Upper lobe of right lung (tissue), 1 donor: ENCODE results near the gene HHIPL2. TPM values are rescaled to one million over a fixed set of nuclear protein-coding genes. Genes with fewer than 3 reads are reported as not detected.
"Not testable (repeated sequence)": the region's sequence is repeated elsewhere in the genome, so short reads cannot be mapped to it uniquely, and the experiment has no call there.

Experiments
- ATAC-seq: fragments of 200-7000 bp; cut with Tn5 transposase; one replicate; pipeline ENCODE4 v1.9.1; 2020; ENCODE audit warnings: mild to moderate bottlenecking, moderate library complexity
- DNase-seq: peaks from one replicate; pipeline ENCODE4 v3.0.0-alpha.2; 2020
- H3K27ac ChIP-seq: fragments of 200-600 bp; one replicate; pipeline ENCODE4 v1.8.0; 2022
- H3K27me3 ChIP-seq: fragments of 200-600 bp; one replicate; pipeline ENCODE4 v1.8.0; 2022; ENCODE audit warnings: mild to moderate bottlenecking
- H3K36me3 ChIP-seq: fragments of 200-600 bp; one replicate; pipeline ENCODE4 v1.8.0; 2022
- H3K4me1 ChIP-seq: fragments of 200-600 bp; one replicate; pipeline ENCODE4 v1.8.0; 2022
- H3K4me3 ChIP-seq: fragments of 200-600 bp; one replicate; pipeline ENCODE4 v1.8.0; 2022; ENCODE audit warnings: mild to moderate bottlenecking
- H3K9me3 ChIP-seq: fragments of 200-600 bp; one replicate; pipeline ENCODE4 v1.8.0; 2022
- intact Hi-C: fragments of 100-400 bp; cut with DNase I; formaldehyde crosslinking; loops from one replicate; pipeline ENCODE4 v1.11.0; 2022
- total RNA-seq: library from RNA; stranded (reverse); fragmentation: NEBNext Ultra II Directional; extraction: Animal tissue kit (Norgen Biotek cat#: 25700); gene quantifications from one replicate; pipeline ENCODE4 v1.2.1, GENCODE V29; 2021
- TF ChIP-seq, protein P1 (sequence below): fragments of 200-600 bp; IDR thresholded peaks from one replicate; pipeline ENCODE4 v1.8.0; 2022; ENCODE audit warnings: antibody characterized with exemption
- donor health status: DM: no; HTN: yes; CAD: no; lungs with severe emphysema.

Gene HHIPL2
- total RNA-seq, 1 donor from 2014 or later: not detected

DNA sequence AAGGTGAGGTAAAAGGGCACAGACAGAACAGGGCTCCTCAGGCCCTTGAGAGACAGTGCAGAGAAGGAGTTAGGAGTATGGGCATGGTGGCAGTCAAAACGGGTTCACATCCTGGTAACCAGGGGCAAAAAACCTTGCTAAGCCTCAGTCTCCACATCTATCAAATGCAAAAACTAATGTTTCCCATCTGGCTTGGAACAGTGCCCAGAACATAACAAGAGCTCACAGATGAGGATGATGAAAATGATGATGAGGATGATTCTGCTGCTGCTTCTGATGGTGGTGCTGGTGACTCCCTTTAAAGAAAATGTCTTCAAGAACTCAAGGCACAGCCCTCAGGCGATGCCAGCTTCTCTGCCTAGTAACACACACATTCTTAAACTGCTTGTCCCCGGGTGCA, 24.1 kb downstream of the HHIPL2 start:
- H3K4me1 ChIP-seq: no peaks in the 10 kb centered on the region
- intact Hi-C loops: no loop called here
- H3K27ac ChIP-seq: no peak overlapping the region
- H3K27me3 ChIP-seq: no peaks in the 10 kb centered on the region
- TF ChIP-seq, protein P1, sequence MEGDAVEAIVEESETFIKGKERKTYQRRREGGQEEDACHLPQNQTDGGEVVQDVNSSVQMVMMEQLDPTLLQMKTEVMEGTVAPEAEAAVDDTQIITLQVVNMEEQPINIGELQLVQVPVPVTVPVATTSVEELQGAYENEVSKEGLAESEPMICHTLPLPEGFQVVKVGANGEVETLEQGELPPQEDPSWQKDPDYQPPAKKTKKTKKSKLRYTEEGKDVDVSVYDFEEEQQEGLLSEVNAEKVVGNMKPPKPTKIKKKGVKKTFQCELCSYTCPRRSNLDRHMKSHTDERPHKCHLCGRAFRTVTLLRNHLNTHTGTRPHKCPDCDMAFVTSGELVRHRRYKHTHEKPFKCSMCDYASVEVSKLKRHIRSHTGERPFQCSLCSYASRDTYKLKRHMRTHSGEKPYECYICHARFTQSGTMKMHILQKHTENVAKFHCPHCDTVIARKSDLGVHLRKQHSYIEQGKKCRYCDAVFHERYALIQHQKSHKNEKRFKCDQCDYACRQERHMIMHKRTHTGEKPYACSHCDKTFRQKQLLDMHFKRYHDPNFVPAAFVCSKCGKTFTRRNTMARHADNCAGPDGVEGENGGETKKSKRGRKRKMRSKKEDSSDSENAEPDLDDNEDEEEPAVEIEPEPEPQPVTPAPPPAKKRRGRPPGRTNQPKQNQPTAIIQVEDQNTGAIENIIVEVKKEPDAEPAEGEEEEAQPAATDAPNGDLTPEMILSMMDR: no peak
- no peaks in the 10 kb centered on the region for H3K9me3 ChIP-seq
- no peaks in the 10 kb centered on the region for H3K36me3 ChIP-seq
- DNase-seq (no peak), ATAC-seq (no peak)
- H3K4me3 ChIP-seq: no peak overlapping the region

DNA sequence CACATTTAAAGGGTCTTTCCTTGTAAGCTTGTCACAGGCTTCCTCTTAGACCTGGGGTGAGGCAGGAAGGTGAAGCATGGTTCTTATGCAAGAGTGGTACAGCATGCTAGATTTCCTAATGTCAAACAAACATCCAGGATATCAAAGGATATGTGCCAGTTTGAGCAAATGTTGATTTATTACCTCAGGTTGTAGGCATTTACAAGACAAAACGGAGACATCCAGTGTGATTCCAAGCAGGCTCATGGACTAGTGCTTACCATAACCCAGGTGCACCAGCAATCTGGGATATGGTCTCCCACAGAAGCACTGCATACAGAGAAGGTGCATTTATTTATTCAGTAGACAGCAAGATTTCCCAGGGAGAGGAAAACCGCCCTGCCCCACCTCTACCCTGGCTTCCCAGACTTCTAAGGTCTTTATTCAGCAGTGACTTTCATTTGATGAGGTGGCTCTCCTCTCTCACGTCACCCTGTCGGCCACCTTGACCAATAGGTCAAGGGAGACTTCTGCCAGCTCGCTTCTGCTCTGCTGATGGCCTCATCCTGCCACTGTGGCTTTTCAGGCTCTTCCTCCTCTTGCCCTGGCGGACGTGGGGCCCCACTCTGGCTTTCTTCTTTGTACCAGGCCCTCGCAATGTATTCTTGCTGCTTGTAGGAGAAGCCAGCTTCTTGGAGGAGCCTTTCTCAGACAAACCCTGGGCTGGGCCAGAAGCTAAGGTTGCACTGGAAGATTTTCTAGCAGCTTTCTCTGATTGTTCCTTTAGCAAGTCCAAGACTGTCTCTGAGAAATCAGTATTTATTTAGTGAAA, 25.6 kb downstream of the HHIPL2 start:
- DNase-seq (no peak), ATAC-seq (no peak)
- H3K27me3 ChIP-seq: no peaks in the 10 kb centered on the region
- TF ChIP-seq, protein P1: no peak
- intact Hi-C loops: no loop called here
- no peak overlapping the region for H3K4me3 ChIP-seq
- no peaks in the 10 kb centered on the region for H3K4me1 ChIP-seq
- H3K36me3 ChIP-seq: no peaks in the 10 kb centered on the region
- no peak overlapping the region for H3K27ac ChIP-seq
- no peaks in the 10 kb centered on the region for H3K9me3 ChIP-seq

DNA sequence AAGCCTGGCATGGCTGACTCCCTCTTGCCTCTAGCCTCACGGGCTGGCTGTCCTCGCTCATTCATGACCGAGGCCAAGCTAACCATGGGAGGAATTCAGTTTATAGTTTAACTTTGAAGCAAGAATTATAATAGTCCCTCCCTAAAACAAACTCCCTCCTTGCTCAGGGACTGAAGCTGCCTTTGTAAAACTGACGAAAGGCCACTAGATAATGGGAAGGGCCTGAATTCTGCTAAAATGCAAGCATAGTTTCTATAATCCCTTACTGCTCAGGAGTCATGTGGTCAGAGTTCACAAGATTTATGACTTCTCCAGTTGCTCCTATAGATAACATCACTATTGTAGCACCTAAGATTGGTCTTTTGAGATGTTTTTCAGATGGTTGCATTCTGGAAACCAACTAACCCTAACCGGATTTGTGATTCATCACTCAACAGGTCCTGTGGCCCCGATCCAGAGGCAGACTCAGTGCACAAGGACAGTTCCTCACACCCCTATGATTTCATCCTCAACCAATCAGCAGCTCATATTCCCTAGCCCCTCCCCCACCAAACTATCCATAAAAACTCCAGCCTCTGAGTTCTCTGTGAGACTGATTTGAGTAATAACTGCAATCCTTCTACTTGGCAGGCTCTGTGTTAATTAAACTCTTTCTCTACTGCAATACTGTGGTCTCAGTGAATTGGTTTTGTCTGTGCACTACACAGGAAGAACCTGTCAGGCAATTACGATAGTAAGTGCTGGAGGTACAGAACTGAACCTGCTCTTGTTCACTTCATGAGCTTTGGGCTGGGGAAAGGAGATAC, 26.4 kb downstream of the HHIPL2 start:
- Histone ChIP-seq H3K36me3 (no peaks in the 10 kb centered on the region), H3K9me3 (no peaks in the 10 kb centered on the region), H3K27ac (no peak overlapping the region), H3K27me3 (no peaks in the 10 kb centered on the region), H3K4me1 (no peaks in the 10 kb centered on the region), H3K4me3 (no peak overlapping the region)
- ATAC-seq (no peak), DNase-seq (no peak)
- TF ChIP-seq, protein P1: no peak
- intact Hi-C loops: no loop called here

DNA sequence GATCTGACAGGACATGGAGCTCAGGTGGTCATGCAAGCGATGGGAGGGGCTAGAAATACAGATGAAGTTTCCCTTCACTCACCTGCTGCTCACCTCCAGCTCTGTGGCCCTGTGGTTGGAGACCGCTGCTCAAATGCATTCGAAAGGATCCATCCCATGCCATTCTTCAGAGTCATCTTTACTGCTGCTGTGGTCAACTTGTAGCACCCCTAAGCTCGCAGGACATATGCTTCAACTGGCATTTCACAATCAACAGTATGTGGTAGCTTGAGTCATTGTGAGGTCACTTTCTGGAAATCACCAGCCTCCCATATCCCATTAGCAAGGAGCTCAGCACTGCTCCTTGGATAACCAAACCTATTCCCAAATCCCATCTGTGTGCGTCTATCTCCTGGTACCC, 58.4 kb downstream of the HHIPL2 start:
- H3K9me3 ChIP-seq, ATAC-seq, H3K27me3 ChIP-seq, intact Hi-C loops, H3K4me3 ChIP-seq, DNase-seq, H3K36me3 ChIP-seq, H3K27ac ChIP-seq, H3K4me1 ChIP-seq: not testable (repeated sequence)

DNA sequence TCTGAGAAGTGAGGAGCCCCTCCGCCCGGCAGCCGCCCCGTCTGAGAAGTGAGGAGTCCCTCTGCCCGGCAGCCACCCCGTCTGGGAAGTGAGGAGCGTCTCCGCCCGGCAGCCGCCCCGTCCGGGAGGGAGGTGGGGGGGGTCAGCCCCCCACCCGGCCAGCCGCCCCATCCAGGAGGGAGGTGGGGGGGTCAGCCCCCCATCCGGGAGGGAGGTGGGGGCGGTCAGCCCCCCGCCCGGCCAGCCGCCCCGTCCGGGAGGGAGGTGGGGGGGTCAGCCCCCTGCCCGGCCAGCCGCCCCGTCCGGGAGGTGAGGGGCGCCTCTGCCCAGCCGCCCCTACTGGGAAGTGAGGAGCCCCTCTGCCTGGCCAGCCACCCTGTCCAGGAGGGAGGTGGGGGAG, 60.1 kb downstream of the HHIPL2 start:
- H3K4me3 ChIP-seq, H3K36me3 ChIP-seq, DNase-seq, H3K27me3 ChIP-seq, H3K4me1 ChIP-seq, H3K9me3 ChIP-seq, intact Hi-C loops, ATAC-seq, H3K27ac ChIP-seq: not testable (repeated sequence)

DNA sequence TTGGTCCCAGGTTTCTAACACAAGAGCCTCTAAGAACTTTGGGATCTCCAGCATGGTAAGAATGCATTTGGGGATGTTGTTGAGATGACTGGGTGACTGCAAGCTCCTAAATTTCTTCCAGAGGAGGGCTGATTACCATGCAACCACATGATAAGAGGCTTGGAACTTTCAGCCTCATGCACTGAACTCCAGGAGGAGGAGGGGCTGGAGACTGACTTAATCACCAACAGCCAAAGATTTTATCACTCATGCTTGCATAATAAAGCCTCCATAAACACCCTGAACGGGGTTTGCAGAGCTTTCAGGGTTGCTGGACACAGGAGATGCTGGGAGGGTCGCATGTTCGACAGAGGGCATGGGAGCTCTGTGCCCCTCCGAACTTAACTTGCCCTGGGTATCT, 63.9 kb downstream of the HHIPL2 start:
- H3K9me3 ChIP-seq, H3K27ac ChIP-seq, H3K4me3 ChIP-seq, DNase-seq, H3K4me1 ChIP-seq, H3K27me3 ChIP-seq, ATAC-seq, H3K36me3 ChIP-seq, intact Hi-C loops: not testable (repeated sequence)

DNA sequence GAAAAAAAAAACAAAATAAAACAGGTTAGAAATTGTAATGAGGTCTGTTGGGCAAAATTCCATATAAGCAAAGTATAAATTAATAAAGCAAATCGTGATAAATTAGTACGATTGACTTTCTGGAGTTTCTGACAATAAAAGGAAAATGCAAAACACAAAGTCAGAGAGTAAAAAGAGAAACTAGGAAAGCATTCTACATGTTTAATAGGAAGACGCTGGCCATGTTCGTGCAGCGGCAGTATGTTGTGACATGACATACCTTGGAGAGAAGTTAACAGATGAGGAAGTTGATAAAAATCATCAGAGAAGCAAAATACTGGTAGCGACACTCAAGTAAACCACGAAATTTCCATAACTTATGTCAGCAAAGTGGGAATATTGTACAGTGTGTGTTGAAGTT, 68.3 kb downstream of the HHIPL2 start:
- H3K4me3 ChIP-seq, ATAC-seq, intact Hi-C loops, H3K27me3 ChIP-seq, H3K9me3 ChIP-seq, H3K4me1 ChIP-seq, H3K27ac ChIP-seq, DNase-seq, H3K36me3 ChIP-seq: not testable (repeated sequence)

DNA sequence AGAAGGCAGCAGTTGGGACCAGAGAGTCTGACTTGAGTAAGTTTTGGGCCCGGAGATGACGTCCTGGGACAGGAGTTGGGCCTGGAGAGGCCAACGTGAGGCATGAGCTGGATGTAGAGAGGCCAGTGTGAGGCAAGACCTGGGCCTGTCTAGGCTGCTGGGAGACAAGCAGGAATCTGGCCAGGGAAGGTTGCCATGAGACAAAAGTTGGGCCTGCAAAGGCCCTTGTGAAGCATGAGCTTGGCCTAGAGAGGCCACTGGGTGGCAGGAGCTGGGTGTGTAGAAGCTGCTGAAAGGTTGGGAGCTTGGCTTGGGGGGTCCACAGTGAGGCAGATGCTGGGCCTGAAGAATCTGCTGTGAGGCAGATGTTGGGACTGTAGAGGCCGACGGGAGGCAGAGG, 71.5 kb downstream of the HHIPL2 start:
- H3K4me1 ChIP-seq, ATAC-seq, H3K4me3 ChIP-seq, H3K9me3 ChIP-seq, intact Hi-C loops, DNase-seq, H3K36me3 ChIP-seq, H3K27ac ChIP-seq, H3K27me3 ChIP-seq: not testable (repeated sequence)

DNA sequence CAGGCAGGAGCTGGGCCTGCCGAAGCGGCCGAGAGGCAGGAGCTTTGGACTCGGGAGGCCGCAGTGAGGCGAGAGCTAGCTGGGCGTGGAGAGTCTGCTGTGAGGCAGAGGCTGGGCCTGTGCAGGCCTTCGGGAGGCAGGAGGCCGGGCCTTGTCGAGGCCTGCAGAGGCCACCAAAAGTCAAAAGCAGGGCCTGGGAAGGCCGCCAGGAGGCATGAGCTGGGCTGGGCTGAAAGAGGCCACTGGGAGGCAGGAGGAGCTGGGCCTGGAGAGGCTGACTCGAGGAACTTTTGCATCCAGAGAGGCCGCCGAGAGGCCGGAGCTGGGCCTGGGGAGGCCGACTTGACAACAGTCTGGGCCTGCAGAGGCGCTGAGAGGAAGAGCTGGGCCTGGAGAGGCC, 74.2 kb downstream of the HHIPL2 start:
- H3K4me3 ChIP-seq, ATAC-seq, H3K27me3 ChIP-seq, H3K9me3 ChIP-seq, H3K27ac ChIP-seq, intact Hi-C loops, DNase-seq, H3K36me3 ChIP-seq, H3K4me1 ChIP-seq: not testable (repeated sequence)

DNA sequence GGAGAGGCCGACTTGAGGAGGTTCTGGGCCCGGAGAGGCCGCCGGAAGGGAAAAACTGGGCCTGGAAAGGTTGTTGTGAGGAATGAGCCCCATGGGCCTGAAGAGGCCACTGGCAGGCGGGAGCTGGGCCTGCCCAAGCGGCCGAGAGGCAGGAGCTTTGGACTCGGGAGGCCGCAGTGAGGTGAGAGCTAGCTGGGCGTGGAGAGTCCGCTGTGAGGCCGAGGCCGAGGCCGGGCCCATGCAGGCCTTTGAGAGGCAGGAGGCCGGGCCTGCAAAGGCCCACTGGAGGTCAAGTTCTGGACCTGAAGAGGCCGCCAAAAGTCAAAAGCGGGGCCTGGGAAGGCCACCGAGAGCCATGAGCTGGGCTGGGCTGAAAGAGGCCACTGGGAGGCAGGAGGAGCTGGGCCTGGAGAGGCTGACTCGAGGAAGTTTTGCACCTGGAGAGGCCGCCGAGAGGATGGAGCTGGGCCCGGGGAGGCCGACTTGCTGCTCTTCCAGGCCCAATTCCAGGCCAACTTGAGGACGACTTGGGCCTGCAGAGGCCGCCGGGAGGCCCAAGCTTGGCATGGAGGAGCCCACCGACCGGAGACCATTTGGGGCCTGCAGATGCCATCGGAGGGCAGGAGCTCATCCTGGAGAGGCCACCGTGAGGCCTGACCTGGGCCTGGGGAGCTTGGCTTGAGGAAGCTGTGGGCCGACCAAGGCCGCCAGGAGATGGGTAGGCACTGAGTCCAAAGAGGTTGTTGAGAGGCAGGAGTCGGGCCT, 74.9 kb downstream of the HHIPL2 start:
- H3K27me3 ChIP-seq, H3K27ac ChIP-seq, H3K9me3 ChIP-seq, DNase-seq, ATAC-seq, H3K4me3 ChIP-seq, H3K4me1 ChIP-seq, intact Hi-C loops, H3K36me3 ChIP-seq: not testable (repeated sequence)
